ENCODE measurements around the gene ZNF98.

Gene ZNF98

DNA sequence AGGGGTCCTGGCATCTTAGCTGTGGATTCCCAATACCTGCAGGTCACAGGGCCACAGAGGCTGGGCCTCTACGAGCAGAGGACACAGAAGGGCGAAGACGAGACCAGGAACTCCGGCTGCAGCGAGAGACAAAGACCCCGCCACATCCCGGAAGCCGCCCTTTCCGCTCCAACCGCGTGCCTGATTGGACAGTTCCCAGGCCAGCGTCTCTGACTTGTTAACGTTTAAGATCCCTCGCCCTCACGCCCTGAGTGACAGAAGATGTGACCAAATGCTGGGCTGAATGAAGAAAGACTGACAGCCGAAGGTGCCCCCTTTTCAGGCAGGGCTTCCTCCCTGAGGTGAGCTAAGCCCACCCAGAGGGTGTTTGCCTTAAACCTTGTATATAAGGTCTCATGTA is at the start of gene ZNF98:
Gene ZNF98, minus strand, starts transcription at position 136 of the 400 bp plus-strand sequence. Its CDS starts 122 bp downstream, at position 14.
- no peak for DNase-seq

GRCh38 chr19:22446605-22447004 is 24.5 kb upstream of the ZNF98 start:
- DNase-seq, result no peak

- DNase-seq, result no peak
Observed at GRCh38 chr19:22438011-22438410, 15.9 kb upstream of the ZNF98 start.

GRCh38 chr19:22427960-22428913 is 6.1 kb upstream of the ZNF98 start:
- DNase-seq, result no peak

- no peak for DNase-seq
Observed at GRCh38 chr19:22427547-22427946, 5.4 kb upstream of the ZNF98 start.

- no peak for DNase-seq
Observed at GRCh38 chr19:22426901-22427300, 4.8 kb upstream of the ZNF98 start.

DNA sequence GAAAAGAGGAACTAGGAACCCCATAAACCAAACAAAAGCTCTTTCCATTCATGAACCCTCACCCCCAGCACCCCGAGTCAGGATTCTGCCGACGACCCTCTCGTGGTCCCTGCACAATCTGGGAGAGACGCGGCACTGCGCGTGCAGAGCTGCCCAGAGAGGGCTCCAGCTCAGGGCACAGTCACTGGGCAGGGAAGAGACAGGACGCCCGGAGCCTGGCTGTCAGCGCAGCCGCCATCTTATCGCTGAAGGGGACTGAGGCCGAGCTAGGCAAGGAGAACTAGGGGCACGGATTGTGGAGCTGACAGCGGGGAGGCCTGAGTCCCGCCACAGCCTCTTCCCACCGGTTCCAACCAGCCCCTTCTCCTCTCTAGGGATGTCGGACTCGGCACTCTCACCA is 349 bp downstream of the ZNF98 start:
- no peak for DNase-seq

- no peak for DNase-seq
Observed at GRCh38 chr19:22354665-22355064, 67.5 kb downstream of the ZNF98 start.
